Natural killer cell (primary cell): ENCODE data around the gene FAM161B. TPM values are rescaled to one million over a fixed set of nuclear protein-coding genes. Genes with fewer than 3 reads are reported as not detected.

Source experiments
- ATAC-seq, 3 donors: fragments of 150-1000 bp in 2 of 3; fragments of 200-7000 bp in 1 of 3; cut with Tn5 transposase; 1 replicate in 1 of 3; 2 replicates in 2 of 3; pipeline ENCODE4 v1.10.0; 2021; ENCODE audit warnings: mild to moderate bottlenecking in 2 of 3, moderate library complexity in 2 of 3
- DNase-seq, 2 donors: peaks; one replicate each; pipeline versions ENCODE4 v3.0.0 to v3.0.0-alpha.2; 2013 to 2021; ENCODE audit warnings: mixed read lengths in 1 of 2
- H3K27ac ChIP-seq: one replicate; pipeline ENCODE4 v1.5.1; 2013; ENCODE audit warnings: mild to moderate bottlenecking, low read length
- H3K27me3 ChIP-seq: one replicate; pipeline ENCODE4 v1.6.1; 2013; ENCODE audit warnings: low read length; ENCODE audit not compliant: control insufficient read depth, insufficient read depth
- H3K36me3 ChIP-seq: one replicate; pipeline ENCODE4 v1.6.1; 2013; ENCODE audit warnings: low read length; ENCODE audit not compliant: control insufficient read depth, insufficient read depth
- H3K4me1 ChIP-seq: one replicate; pipeline ENCODE4 v1.6.1; 2013; ENCODE audit warnings: low read length; ENCODE audit not compliant: control insufficient read depth, insufficient read depth
- H3K4me3 ChIP-seq: one replicate; pipeline ENCODE4 v1.5.1; 2013; ENCODE audit warnings: low read length
- H3K9me3 ChIP-seq: one replicate; pipeline ENCODE4 v1.6.1; 2013; ENCODE audit warnings: low read length; ENCODE audit not compliant: control insufficient read depth, insufficient read depth
- H3K27ac Mint-ChIP-seq, 2 donors: one replicate each; pipeline ENCODE4 v1.8.0; 2022; ENCODE audit warnings: mild to moderate bottlenecking in 2 of 2, mixed read lengths in 2 of 2, moderate library complexity in 1 of 2
- H3K27me3 Mint-ChIP-seq, 2 donors: one replicate each; pipeline ENCODE4 v1.8.0; 2022; ENCODE audit warnings: low read depth in 2 of 2, mixed read lengths in 2 of 2
- H3K36me3 Mint-ChIP-seq: one replicate; pipeline ENCODE4 v1.8.0; 2022; ENCODE audit warnings: mixed read lengths
- H3K4me1 Mint-ChIP-seq, 2 donors: one replicate each; pipeline ENCODE4 v1.8.0; 2022; ENCODE audit warnings: mixed read lengths in 2 of 2
- H3K4me3 Mint-ChIP-seq: one replicate; pipeline ENCODE4 v1.8.0; 2022; ENCODE audit warnings: mild to moderate bottlenecking, moderate library complexity, mixed read lengths
- H3K9me3 Mint-ChIP-seq, 2 donors: one replicate each; pipeline ENCODE4 v1.8.0; 2022; ENCODE audit warnings: mixed read lengths in 2 of 2
- WGBS: methylation state at CpG from one replicate; pipeline ENCODE4 v1.1.7; 2013; ENCODE audit warnings: missing lambda C conversion rate; ENCODE audit not compliant: insufficient coverage; 5-methylcytosine and 5-hydroxymethylcytosine counted together
- intact Hi-C: fragments of 100-400 bp; cut with micrococcal nuclease; formaldehyde crosslinking; loops from one replicate; pipeline ENCODE4 v1.14.2; 2022
- total RNA-seq, 4 donors: library from RNA; stranded (reverse); fragments of 120-200 nt in 1 of 4; gene quantifications; one replicate each; pipeline versions ENCODE4 v1.2.3 to v1.2.4, GENCODE V29; 2013 to 2022
- TF ChIP-seq, protein P1 (sequence below): fragments of 200-600 bp; IDR thresholded peaks from one replicate; pipeline ENCODE4 v1.8.0; 2022; ENCODE audit warnings: antibody characterized with exemption

FAM161B gene
- total RNA-seq, 3 donors from 2014 or later (not counting 1 experiment from before 2014, with no cell fraction given) = 2.5 to 4.8 (median 3.1) TPM

DNA sequence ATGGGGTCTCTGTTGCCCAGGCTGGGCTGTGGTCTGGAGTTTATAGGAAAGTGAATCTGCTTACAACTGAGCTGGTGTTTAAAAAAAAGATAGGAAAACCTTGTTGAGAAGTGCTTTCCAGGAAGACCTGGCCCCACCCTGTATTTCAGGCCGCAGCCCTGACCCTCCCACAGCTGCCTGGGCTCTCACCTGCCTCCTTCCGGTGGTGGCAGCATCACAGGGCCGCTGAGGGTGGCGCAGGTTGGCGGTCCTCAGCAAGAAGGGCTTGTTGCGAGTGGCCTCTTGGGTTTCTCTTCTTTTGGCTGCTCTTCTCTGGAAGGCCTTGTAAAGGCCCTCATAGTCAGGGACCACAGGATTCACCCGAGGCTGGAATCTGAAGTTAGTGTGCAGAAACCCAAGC is 7.7 kb downstream of the FAM161B start:
- Mint-ChIP-seq H3K27ac (no peak overlapping the region), H3K27me3 (no peaks in the 10 kb centered on the region), H3K4me3 (no peak overlapping the region), H3K4me1 (peaks cover 0 to 7% of the 10 kb centered on the region in 2 donors), H3K9me3 (no peaks in the 10 kb centered on the region), H3K36me3 (no peaks in the 10 kb centered on the region)
- intact Hi-C loops = no loop called here
- no peaks in the 10 kb centered on the region for H3K27me3 ChIP-seq
- H3K4me1 ChIP-seq = no peaks in the 10 kb centered on the region
- WGBS = 87% methylated on average over 7 of the region's 7 CpGs
- H3K36me3 ChIP-seq = peaks cover 18% of the 10 kb centered on the region
- no peak for ATAC-seq
- TF ChIP-seq, protein P1, sequence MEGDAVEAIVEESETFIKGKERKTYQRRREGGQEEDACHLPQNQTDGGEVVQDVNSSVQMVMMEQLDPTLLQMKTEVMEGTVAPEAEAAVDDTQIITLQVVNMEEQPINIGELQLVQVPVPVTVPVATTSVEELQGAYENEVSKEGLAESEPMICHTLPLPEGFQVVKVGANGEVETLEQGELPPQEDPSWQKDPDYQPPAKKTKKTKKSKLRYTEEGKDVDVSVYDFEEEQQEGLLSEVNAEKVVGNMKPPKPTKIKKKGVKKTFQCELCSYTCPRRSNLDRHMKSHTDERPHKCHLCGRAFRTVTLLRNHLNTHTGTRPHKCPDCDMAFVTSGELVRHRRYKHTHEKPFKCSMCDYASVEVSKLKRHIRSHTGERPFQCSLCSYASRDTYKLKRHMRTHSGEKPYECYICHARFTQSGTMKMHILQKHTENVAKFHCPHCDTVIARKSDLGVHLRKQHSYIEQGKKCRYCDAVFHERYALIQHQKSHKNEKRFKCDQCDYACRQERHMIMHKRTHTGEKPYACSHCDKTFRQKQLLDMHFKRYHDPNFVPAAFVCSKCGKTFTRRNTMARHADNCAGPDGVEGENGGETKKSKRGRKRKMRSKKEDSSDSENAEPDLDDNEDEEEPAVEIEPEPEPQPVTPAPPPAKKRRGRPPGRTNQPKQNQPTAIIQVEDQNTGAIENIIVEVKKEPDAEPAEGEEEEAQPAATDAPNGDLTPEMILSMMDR = no peak
- DNase-seq = no peak
- no peaks in the 10 kb centered on the region for H3K9me3 ChIP-seq
- no peak overlapping the region for H3K27ac ChIP-seq
- H3K4me3 ChIP-seq = no peak overlapping the region

DNA sequence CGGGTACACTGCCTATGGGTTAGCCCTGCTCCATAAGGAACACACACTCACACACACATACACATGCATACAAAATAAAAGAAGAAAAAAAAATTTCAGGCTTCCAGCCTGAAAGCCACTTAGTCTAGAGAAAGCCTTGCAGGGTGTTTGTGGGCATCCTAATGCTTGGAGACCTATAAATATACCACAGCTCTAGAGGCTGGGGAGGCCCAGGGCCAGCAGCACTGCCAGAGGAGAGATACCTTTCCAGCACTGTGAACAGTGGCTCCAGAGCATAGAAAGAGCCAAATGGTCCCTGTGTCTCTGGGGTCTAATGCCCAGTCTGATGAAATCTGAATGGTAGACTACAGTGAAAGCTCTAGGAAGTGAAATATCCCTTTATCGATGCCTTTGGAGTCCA is 12.9 kb downstream of the FAM161B start:
- no CpG with 5 or more reads among the region's 2 CpGs for WGBS
- peaks cover 33% of the 10 kb centered on the region for H3K36me3 ChIP-seq
- DNase-seq (no peak), ATAC-seq (no peak)
- H3K9me3 ChIP-seq = no peaks in the 10 kb centered on the region
- no peak overlapping the region for H3K27ac ChIP-seq
- TF ChIP-seq, protein P1 = no peak
- H3K27ac Mint-ChIP-seq = no peak overlapping the region
- H3K4me3 ChIP-seq = no peak overlapping the region
- H3K9me3 Mint-ChIP-seq = no peaks in the 10 kb centered on the region
- H3K36me3 Mint-ChIP-seq = no peaks in the 10 kb centered on the region
- intact Hi-C loops = no loop called here
- no peaks in the 10 kb centered on the region for H3K4me1 Mint-ChIP-seq
- no peak overlapping the region for H3K4me3 Mint-ChIP-seq
- H3K27me3 Mint-ChIP-seq = no peaks in the 10 kb centered on the region
- H3K27me3 ChIP-seq = no peaks in the 10 kb centered on the region
- H3K4me1 ChIP-seq = no peaks in the 10 kb centered on the region

DNA sequence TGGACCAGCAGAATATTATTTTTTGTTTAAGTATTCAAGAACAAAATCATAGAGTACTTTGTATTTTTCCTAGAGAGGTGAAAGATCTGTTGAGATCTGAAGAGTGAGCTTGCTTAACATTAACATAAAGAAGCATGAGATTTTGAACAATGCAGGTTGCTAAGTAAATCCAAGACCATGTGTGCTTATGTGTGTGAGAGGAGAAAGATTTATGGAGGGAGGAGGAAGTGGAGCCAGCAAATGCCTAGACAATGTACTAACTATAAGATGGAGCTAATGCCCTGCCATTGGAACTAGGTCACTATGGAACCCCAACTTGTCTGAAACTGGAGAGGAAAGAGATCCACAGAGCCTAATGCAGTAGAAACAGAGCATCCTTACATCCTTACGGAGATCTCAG is 13.3 kb downstream of the FAM161B start:
- Histone ChIP-seq H3K36me3 (peaks cover 36% of the 10 kb centered on the region), H3K4me1 (no peaks in the 10 kb centered on the region), H3K4me3 (no peak overlapping the region), H3K27ac (no peak overlapping the region), H3K9me3 (no peaks in the 10 kb centered on the region), H3K27me3 (no peaks in the 10 kb centered on the region)
- ATAC-seq = no peak
- no peak for DNase-seq
- Mint-ChIP-seq H3K27ac (no peak overlapping the region), H3K4me3 (no peak overlapping the region), H3K36me3 (no peaks in the 10 kb centered on the region), H3K4me1 (no peaks in the 10 kb centered on the region), H3K9me3 (no peaks in the 10 kb centered on the region), H3K27me3 (no peaks in the 10 kb centered on the region)
- intact Hi-C loops = no loop called here
- TF ChIP-seq, protein P1 = no peak
- WGBS = 100% methylated on average over 1 of the region's 1 CpG

DNA sequence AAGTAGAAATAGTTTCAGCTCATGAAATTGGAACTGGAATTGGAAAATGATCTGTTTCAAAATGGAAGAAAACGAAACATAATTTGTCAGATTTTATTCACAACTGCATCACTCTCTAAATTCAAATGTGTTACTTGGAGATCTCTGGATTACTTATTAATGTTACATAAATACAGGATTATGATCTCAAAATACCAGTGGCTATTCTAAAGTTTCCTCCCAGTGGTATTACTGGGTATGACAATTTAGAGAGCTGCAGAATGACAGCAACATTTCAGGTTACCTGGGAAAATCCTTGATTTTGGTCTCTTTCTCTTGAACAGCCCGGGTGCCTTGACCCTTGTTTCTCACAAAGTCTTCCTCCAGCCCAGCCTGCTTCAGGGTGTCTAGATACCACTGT is 14.2 kb downstream of the FAM161B start:
- Histone ChIP-seq H3K36me3 (peaks cover 43% of the 10 kb centered on the region), H3K4me1 (no peaks in the 10 kb centered on the region), H3K9me3 (no peaks in the 10 kb centered on the region), H3K27me3 (no peaks in the 10 kb centered on the region), H3K27ac (no peak overlapping the region), H3K4me3 (no peak overlapping the region)
- H3K36me3 Mint-ChIP-seq = no peaks in the 10 kb centered on the region
- TF ChIP-seq, protein P1 = no peak
- H3K27ac Mint-ChIP-seq = no peak overlapping the region
- no peaks in the 10 kb centered on the region for H3K9me3 Mint-ChIP-seq
- H3K27me3 Mint-ChIP-seq = no peaks in the 10 kb centered on the region
- no peak for ATAC-seq
- no peak overlapping the region for H3K4me3 Mint-ChIP-seq
- H3K4me1 Mint-ChIP-seq = no peaks in the 10 kb centered on the region
- peak in 1 of 2 donors; percentile 18 for DNase-seq
- WGBS = 93% methylated on average over 1 of the region's 2 CpGs
- intact Hi-C loops = no loop called here
